AG04450 (cell line): ENCODE data around the gene CALM1. TPM values are rescaled to one million over a fixed set of nuclear protein-coding genes. Genes with fewer than 3 reads are reported as not detected.

Experiments
- CTCF ChIA-PET: fragments of 300-600, 350-600 bp; formaldehyde crosslinking; extraction: SDS; loops from one replicate; lab custom pipeline; 2022; ENCODE audit warnings: antibody characterized with exemption, inconsistent platforms; lab: Charles Lee
- POLR2A ChIA-PET: fragments of 350-600 bp; formaldehyde crosslinking; extraction: SDS; loops from one replicate; lab custom pipeline; 2021; ENCODE audit warnings: antibody characterized with exemption, inconsistent platforms; lab: Yijun Ruan, JAX
- DNase-seq: peaks from one replicate; pipeline ENCODE4 v3.0.0-alpha.2; 2011; ENCODE audit warnings: low read depth, low spot score
- H3K27ac ChIP-seq: one replicate; pipeline ENCODE4 v1.5.1; 2012; ENCODE audit warnings: low read depth, low read length, control low read depth
- H3K27me3 ChIP-seq: one replicate; pipeline ENCODE4 v1.6.0; 2012; ENCODE audit warnings: low read length; ENCODE audit not compliant: control insufficient read depth, insufficient read depth
- H3K4me3 ChIP-seq: 2 replicates; pipeline ENCODE4 v1.5.1; 2011; ENCODE audit warnings: mild to moderate bottlenecking, low read depth, low read length, control low read depth
- H3K9me3 ChIP-seq: 2 replicates; pipeline ENCODE4 v1.5.1; 2012; ENCODE audit warnings: low read length; ENCODE audit not compliant: control insufficient read depth, insufficient read depth
- polyA plus RNA-seq: library from polyadenylated mRNA; depleted of rRNA; stranded (reverse); fragments of >200 nt; gene quantifications from 2 replicates; pipeline ENCODE4 v1.2.3, GENCODE V29; 2011
- TF ChIP-seq, protein P1 (sequence below): IDR thresholded peaks from 2 replicates; pipeline ENCODE4 v1.5.1; 2011; ENCODE audit warnings: low read depth, low read length, control low read depth, inconsistent platforms

Gene CALM1
- polyA plus RNA-seq, 1 experiment = 549 TPM

DNA sequence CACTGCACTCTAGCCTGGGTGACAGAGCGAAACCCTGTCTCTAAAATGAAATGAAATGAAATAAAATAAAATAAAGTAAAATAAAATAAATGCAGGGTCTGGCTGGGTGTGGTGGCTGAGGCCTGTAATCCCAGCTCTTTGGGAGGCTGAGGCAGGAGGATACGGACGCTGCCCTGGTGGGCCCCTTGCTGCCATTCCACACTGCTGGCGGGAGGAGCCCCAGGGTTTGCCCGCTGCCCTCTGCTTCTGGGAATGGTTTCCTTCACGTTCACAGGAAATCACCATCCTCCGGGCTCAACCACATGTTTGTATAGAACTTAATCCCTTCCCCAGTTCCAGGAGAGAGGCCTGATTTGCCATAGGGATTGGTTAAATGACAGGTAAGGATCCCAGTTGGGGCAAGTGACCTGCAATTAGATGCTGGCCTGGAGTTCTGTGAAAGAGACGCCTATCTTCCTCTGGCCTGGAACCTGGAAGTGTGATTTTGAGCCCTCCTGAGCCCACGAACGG, 29.3 kb downstream of the CALM1 start:
- POLR2A ChIA-PET = no interaction called here
- no peak for DNase-seq
- CTCF ChIA-PET = interaction anchor here (1.2 kb wide), 1 partner anchor 26 kb away, joined by 4 read pairs; no protein-coding TSS in a partner anchor

DNA sequence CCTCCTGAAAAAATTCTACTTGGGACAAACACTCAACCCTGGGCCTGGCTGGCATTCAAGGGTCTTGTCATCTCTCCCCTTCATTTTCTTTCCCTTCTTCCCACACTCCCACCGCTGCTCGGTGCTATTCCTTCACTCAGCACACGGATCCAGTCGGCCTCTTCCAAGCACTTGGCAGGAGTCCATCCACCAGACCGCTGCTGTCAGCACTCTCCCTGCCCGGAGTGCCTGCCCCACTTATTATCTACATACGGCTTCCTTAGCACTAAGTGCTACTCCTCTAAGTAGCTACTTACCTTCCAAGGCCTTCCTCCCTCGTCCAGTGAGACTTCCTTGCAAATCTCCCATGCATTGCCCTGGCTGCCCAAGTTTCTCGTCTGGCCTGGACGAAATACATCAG, 29.8 kb downstream of the CALM1 start:
- CTCF ChIA-PET = no interaction called here

More for the DNA sequence above, 29.3 kb downstream of the CALM1 start:
- H3K9me3 ChIP-seq = peaks cover 3% of the 10 kb centered on the region; the same call in 1 of the 2 replicates
- H3K27ac ChIP-seq = no peak overlapping the region
- H3K4me3 ChIP-seq = no peak overlapping the region
- TF ChIP-seq, protein P1, sequence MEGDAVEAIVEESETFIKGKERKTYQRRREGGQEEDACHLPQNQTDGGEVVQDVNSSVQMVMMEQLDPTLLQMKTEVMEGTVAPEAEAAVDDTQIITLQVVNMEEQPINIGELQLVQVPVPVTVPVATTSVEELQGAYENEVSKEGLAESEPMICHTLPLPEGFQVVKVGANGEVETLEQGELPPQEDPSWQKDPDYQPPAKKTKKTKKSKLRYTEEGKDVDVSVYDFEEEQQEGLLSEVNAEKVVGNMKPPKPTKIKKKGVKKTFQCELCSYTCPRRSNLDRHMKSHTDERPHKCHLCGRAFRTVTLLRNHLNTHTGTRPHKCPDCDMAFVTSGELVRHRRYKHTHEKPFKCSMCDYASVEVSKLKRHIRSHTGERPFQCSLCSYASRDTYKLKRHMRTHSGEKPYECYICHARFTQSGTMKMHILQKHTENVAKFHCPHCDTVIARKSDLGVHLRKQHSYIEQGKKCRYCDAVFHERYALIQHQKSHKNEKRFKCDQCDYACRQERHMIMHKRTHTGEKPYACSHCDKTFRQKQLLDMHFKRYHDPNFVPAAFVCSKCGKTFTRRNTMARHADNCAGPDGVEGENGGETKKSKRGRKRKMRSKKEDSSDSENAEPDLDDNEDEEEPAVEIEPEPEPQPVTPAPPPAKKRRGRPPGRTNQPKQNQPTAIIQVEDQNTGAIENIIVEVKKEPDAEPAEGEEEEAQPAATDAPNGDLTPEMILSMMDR = no peak
- H3K27me3 ChIP-seq = peaks cover 10% of the 10 kb centered on the region

DNA sequence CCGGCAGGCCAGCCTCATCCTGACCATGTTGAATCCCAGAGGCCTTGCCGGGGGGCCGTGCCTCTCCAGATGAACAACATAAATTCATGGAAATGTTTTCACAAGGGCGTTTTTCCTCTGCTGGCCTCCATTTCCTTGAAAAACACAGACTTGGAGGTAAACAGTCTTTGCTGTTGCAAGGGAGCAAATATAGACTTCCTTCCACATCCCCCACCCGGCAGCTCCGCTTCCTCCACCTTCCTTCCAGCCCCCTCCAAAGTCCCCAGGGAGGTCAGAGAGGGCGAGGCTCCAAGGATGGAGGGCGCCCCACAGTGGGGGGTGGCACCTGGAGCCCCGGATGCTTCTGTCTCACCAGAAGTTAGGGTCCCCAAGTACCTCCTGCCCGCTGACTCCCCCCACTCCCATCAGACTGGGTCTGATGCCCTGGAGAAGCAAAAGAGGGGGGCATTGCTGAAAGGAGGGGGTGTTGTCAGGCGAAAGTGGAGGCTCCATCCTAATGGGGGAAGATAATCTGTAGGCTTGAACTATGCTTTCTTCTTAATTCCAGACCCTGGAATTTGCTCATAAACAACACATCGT, 31.1 kb downstream of the CALM1 start:
- Histone ChIP-seq H3K4me3 (no peak overlapping the region), H3K27ac (no peak overlapping the region), H3K9me3 (peaks cover 3% of the 10 kb centered on the region; the same call in 1 of the 2 replicates), H3K27me3 (peaks cover 10% of the 10 kb centered on the region)
- POLR2A ChIA-PET = no interaction called here
- DNase-seq = no peak
- TF ChIP-seq, protein P1 = no peak
- CTCF ChIA-PET = no interaction called here

More for the DNA sequence above, 29.8 kb downstream of the CALM1 start:
- peaks cover 3% of the 10 kb centered on the region; the same call in 1 of the 2 replicates for H3K9me3 ChIP-seq
- POLR2A ChIA-PET = no interaction called here
- no peak for DNase-seq
- TF ChIP-seq, protein P1 = no peak
- H3K27ac ChIP-seq = no peak overlapping the region
- no peak overlapping the region for H3K4me3 ChIP-seq
- peaks cover 10% of the 10 kb centered on the region for H3K27me3 ChIP-seq

DNA sequence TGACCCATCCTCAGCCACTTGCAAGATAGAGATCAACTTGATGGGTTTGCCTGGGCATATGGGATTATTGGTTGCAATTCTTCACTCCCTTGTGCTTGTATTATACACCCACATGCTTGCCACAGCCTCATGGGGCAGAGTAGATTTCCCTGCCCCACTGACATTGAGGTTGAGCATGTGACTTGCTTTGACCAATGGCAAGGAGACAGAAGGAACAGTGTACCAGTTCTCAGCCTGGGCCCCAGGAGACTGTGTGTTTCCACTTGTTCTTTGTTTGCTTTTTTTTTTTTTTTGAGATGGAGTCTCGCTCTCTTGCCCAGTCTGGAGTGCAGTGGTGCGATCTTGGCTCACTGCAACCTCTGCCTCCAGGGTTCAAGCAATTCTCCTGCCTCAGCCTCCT, 31.8 kb downstream of the CALM1 start:
- TF ChIP-seq, protein P1 = no peak
- CTCF ChIA-PET = no interaction called here

DNA sequence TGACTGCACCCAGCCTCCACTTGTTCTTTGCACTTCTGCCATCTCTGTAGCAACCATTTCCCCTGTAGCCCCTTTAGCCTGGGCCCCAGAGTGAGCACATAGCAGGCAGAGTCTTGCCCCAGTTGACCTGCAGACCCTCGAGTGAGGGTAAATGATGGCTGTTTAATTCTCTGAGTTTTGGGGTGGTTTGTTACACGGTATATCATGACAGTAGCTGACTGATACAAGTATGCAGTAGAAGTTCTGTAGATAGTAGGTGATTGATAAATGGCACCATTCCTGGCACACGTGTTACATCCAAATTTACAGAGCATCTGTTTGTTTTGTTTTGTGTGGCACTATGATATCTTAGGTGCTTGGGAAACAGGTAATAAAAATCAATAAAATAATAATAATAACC, 32.4 kb downstream of the CALM1 start:
- Histone ChIP-seq H3K4me3 (no peak overlapping the region), H3K27me3 (peaks cover 12% of the 10 kb centered on the region), H3K27ac (no peak overlapping the region), H3K9me3 (peaks cover 3% of the 10 kb centered on the region; the same call in 1 of the 2 replicates)
- no peak for DNase-seq
- TF ChIP-seq, protein P1 = no peak
- POLR2A ChIA-PET = no interaction called here
- CTCF ChIA-PET = no interaction called here

More for the DNA sequence above, 31.8 kb downstream of the CALM1 start:
- POLR2A ChIA-PET = no interaction called here
- peaks cover 12% of the 10 kb centered on the region for H3K27me3 ChIP-seq
- no peak for DNase-seq
- H3K27ac ChIP-seq = no peak overlapping the region
- H3K4me3 ChIP-seq = no peak overlapping the region
- peaks cover 3% of the 10 kb centered on the region; the same call in 1 of the 2 replicates for H3K9me3 ChIP-seq
